HEK293T (cell line): ENCODE data around the gene BMPER.

Experiments
- FOXM1 ChIP-seq: fragments of 450-650 bp; IDR thresholded peaks from 2 replicates; pipeline ENCODE4 v1.6.1; 2017; ENCODE audit warnings: mild to moderate bottlenecking, borderline replicate concordance
- SP1 ChIP-seq: fragments of 450-650 bp; IDR thresholded peaks from 2 replicates; pipeline ENCODE4 v1.6.1; 2017

DNA sequence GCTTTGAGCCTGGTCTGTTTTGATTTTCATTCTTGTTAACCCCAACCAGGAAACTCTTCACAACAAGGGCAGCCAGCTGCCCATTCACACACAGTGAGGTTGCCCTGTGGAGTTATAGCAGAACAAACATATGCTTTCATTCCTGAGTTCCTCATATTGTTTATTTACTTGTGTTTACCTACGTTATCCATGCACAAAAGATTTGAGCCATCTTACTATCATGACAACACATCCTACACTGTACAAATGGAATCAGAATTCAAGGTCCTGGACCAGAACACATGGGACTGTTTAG, 21.7 kb upstream of the BMPER start:
- TF ChIP-seq FOXM1 (no peak), SP1 (no peak)
